ENCODE data around the gene COPZ2.

DNA sequence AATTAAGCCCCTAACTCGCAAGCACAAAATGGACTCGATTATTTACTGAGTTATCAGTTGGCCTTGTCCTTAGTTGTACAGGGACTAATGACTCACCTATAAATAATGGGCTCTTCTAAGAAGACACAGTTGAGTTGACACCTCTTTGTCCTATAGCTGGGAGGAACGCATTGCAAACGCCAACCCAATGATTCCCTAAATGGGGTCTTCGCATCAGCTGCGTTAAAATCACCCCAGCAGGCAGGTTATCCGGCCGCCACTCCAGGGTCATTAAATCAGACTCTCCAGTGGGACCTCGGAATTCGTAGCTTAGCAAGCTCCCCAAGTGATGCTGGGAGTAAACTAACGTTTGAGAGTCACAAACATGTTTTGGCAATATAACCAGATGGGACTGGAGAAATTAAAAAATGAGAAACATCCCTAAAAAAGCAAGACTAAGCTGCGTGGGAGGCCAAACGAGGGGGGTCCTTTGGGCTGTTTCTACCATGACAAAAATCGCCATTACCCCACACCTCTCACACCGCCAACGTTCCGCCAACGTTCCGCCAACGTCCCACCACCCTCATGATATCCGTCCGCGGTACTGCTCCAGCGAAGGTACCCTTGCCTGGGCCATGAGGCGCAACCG lies 9.6 kb upstream of the COPZ2 start:
- TF ChIP-seq, protein P1, sequence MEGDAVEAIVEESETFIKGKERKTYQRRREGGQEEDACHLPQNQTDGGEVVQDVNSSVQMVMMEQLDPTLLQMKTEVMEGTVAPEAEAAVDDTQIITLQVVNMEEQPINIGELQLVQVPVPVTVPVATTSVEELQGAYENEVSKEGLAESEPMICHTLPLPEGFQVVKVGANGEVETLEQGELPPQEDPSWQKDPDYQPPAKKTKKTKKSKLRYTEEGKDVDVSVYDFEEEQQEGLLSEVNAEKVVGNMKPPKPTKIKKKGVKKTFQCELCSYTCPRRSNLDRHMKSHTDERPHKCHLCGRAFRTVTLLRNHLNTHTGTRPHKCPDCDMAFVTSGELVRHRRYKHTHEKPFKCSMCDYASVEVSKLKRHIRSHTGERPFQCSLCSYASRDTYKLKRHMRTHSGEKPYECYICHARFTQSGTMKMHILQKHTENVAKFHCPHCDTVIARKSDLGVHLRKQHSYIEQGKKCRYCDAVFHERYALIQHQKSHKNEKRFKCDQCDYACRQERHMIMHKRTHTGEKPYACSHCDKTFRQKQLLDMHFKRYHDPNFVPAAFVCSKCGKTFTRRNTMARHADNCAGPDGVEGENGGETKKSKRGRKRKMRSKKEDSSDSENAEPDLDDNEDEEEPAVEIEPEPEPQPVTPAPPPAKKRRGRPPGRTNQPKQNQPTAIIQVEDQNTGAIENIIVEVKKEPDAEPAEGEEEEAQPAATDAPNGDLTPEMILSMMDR (IDR thresholded peaks at IDR 0.05) = no peak
- no peak for TF ChIP-seq POLR2A (IDR thresholded peaks at IDR 0.05)
